Endometrial microvascular endothelial cells (primary cell): Measurements from ENCODE around the gene MARS1. TPM values are rescaled to one million over a fixed set of nuclear protein-coding genes. Genes with fewer than 3 reads are reported as not detected.
"Not testable (repeated sequence)": the region's sequence is repeated elsewhere in the genome, so short reads cannot be mapped to it uniquely, and the experiment has no call there.

Source experiments
- in situ Hi-C: cut with HindIII; loops from 2 replicates; pipeline ENCODE4 v1.10.0; 2017; ENCODE audit warnings: low sequenced_read_pairs, low pct_unique_long_range_greater_than_20kb; ENCODE audit errors: inconsistent ontology term
- total RNA-seq: library from RNA; depleted of rRNA; stranded (reverse); fragments of >200 nt; gene quantifications from one replicate; pipeline ENCODE4 v1.2.3, GENCODE V29; 2015; ENCODE audit errors: inconsistent ontology term

The MARS1 gene
- total RNA-seq, 1 donor from 2014 or later = 119 TPM

DNA sequence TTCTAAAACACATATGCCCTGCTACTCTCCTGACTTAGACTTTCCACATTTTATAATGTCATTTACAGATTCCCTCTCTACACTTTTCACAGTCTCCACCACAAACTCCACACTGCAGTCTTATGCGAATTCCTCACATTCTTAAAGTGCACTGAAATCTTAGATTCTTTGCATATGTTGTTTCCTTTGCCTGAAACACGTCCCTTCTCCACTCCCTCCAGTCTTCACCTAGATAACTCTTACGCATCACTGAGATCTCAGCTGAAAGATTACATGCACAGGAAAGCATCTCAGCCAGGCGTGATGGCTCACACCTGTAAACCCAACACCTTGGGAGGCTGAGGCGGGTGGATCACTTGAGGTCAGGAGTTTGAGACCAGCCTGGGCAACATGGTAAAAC is 4.4 kb upstream of the MARS1 start:
- in situ Hi-C loops = no loop called here

DNA sequence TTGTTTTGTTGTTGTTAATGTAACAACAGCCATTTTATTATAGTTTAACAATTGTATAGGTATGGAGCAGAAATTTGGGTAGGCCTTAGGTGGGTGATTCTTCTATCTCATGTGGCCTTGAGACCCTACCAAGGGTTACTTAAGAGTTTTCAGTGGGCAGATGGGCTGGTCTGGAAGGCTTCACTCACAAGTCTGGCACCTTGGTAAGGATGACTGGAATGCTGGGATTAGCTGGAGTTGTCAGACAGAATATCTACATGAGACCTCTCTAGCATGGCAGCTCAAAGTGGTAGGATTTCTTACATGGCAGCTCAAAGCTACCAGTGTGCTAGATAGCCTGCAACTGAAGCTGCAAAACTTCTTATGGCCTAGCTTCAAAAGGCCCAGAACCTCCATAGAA is 2.2 kb upstream of the MARS1 start:
- in situ Hi-C loops = no loop called here

GRCh38 chr12:57487055-57487596 is 742 bp upstream of the MARS1 start:
- in situ Hi-C loops = no loop called here

GRCh38 chr12:57488402-57489156 is 711 bp downstream of the MARS1 start:
- in situ Hi-C loops = no loop called here

DNA sequence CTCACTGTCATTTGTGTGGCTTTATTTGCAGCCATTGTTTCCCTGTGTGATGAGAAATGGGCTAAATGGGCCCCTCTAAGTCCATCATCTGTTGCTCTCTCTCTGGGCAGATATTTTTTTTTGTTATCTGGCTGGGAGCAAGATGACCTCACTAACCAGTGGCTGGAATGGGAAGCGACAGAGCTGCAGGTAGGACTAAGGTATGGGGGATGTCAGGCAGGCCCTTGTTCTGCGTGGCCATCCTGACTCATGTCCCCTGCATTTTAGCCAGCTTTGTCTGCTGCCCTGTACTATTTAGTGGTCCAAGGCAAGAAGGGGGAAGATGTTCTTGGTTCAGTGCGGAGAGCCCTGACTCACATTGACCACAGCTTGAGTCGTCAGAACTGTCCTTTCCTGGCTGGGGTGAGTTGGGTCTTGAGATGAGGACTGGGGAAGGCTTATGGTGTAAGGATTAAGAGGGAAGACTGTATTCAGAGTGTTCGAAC is 1.3 kb downstream of the MARS1 start:
- in situ Hi-C loops = no loop called here

DNA sequence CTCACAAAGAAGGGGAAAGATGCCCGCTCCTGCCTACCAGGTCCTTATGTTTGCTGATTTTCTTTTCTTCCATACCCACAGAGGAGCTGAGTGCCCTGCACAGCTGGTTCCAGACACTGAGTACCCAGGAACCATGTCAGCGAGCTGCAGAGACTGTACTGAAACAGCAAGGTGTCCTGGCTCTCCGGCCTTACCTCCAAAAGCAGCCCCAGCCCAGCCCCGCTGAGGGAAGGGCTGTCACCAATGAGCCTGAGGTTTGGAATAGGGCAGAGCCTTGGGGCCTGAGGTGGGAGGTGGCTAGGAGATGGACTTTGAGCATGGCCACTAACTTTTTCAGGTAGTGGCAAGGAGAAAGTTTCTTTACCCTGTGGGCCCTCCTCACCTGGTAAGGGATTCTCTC is 2.3 kb downstream of the MARS1 start:
- in situ Hi-C loops = no loop called here

DNA sequence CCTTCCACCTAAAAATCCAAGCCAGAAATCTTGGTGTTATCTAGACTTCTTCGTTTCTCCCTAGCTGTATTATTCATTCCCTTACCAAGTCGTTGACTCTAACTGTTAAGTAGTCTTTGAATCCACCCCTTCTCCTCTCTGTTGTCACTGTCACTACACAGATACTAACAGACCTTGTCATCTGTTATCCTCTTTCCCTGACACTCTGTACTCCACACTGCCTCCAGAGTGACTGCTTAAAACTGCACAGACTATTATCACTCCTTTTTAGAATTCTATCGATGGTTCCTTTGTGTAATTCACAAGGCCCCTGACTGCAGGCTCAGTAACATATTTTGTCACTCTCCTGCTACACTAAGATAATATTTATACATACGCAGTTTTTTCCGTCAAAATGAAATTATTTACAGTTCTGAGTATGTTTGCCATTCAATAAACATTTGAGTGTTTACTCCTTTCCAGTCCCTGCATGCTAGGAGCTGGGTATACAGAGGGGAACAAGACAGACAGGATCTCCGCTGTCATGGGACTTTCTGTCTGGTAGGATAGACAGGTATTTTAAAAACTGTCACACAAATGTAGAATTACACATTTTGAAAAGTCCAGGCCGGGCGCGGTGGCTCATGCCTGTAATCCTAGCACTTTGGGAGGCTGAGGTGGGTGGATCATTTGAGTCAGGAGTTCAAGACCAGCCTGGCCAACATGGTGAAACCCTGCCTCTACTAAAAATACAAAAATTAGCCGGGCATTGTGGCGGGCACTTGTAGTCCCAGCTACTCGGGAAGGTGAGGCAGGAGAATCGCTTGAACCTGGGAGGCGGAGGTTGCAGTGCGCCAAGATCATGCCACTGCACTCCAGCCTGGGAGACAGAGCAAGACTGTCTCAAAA is 3.8 kb downstream of the MARS1 start:
- in situ Hi-C loops = no loop called here

GRCh38 chr12:57495051-57495701 is 7.3 kb downstream of the MARS1 start:
- in situ Hi-C loops = not testable (repeated sequence)

GRCh38 chr12:57496822-57497221 is 9.0 kb downstream of the MARS1 start:
- in situ Hi-C loops = no loop called here

DNA sequence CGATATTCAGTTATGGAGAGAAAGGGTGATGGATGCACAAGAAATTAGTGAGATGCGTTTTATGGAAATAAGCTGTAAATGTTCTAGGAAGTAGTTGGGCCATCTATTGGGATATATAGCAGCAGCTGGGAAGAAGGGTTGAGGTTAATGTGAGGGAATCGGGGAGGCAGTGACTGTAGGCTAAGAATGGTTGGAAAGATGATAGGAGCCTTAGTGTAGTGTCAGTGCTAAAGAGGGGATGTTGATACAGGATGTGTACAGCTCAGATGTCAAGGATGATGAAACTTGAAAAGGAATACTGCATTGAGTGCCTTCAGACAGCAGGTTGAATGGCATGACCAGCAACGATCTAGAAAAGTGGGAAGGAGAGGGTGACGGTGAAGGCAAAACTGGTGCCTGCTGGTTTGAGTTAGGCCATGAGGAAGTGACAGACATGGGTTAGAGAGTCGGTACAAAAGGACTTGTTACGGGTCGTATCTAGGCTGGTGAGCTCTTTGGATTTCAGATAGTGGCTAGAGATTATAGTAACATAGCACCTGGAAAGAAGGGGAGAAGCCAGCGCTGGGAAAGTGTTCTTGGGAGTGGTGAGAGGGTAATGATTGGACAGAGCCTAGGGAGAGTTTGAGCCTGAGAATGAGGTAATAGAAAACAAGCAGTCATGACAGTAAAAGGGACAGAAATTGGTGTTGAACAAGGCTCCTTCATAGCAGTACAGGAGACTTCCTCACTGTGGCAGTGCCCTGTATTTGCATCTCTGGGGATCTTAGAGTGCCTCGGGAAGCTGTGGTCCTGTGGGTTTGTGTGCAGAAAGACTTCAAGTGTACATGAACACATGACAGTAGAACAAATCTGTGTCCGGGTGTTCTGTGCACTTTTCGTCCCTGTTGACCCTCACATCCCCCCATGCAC is 9.6 kb downstream of the MARS1 start:
- in situ Hi-C loops = no loop called here

DNA sequence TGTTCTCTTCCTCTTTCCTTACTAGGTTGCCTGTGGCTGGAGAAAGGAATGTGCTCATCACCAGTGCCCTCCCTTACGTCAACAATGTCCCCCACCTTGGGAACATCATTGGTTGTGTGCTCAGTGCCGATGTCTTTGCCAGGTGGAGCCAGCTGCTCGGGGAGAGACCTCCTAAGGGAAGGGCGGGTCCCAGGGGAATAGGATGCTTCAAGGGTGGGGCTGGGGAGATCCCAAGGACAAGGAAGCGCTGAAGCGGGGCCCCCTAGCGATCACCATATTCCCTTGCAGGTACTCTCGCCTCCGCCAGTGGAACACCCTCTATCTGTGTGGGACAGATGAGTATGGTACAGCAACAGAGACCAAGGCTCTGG is 10.2 kb downstream of the MARS1 start:
- in situ Hi-C loops = no loop called here

DNA sequence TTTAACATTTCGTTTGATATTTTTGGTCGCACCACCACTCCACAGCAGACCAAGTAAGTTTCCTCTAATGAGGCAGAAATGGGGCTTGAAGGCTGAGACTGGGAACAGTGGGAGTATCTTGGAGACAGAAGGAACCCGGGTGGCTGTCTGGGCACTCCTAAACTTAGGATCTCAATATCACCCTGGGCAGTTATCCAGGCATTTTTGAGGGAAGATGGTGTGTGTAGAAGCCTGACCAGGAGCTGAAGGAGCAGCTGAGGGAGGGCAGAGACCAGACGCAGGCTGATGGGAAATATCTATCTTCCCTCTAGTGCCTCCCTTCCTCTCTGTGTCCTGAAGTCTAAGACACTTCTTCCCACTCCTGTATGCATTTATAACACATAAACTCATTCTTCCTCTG is 10.7 kb downstream of the MARS1 start:
- in situ Hi-C loops = no loop called here

DNA sequence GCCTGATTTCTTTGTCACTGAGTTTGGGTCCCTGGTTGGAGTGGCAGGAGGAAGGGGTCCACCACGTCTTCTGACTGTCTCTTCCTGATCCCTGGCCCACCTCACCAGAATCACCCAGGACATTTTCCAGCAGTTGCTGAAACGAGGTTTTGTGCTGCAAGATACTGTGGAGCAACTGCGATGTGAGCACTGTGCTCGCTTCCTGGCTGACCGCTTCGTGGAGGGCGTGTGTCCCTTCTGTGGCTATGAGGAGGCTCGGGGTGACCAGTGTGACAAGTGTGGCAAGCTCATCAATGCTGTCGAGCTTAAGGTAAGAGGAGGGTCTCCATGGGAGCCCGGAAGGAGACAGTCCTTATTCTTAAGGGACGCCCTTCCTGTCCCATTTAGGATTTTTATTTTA is 12.3 kb downstream of the MARS1 start:
- in situ Hi-C loops = no loop called here

- in situ Hi-C loops = not testable (repeated sequence)
Observed at GRCh38 chr12:57502311-57502969, 14.6 kb downstream of the MARS1 start.

- in situ Hi-C loops = not testable (repeated sequence)
Observed at GRCh38 chr12:57506541-57506940, 18.7 kb downstream of the MARS1 start.

- in situ Hi-C loops = not testable (repeated sequence)
Observed at GRCh38 chr12:57507796-57508195, 19.9 kb downstream of the MARS1 start.

GRCh38 chr12:57511161-57511560 is 23.3 kb downstream of the MARS1 start:
- in situ Hi-C loops = no loop called here
